Measurements from ENCODE around the gene CATSPER4.

Gene CATSPER4

DNA sequence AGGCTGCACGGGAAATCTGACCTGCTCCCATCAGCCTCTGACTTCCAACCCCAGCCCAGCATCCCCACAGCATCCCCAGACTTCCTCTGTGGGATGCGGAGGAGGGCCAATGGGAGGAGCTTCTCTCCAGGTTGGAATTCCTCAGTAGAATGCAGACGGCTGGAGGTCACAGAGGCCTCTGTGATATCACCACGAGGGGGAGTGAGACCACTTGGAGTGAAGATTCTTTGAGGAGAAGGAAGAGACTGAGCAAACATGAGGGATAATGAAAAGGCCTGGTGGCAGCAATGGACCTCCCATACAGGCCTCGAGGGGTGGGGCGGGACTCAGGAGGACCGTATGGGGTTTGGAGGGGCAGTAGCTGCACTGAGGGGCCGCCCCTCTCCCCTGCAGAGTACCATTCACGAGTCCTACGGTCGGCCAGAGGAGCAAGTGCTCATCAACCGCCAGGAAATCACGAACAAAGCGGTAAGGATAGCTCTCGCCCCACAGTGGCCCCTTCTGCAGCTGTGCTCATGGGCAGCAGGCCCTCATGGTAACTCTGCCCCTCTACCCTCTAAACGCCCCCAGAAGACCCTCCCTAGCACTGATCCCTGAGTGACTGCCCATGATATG lies at the start of gene CATSPER4:
TSS of gene CATSPER4 (plus strand) at position 230 of the 615 bp plus-strand sequence. CDS start at position 256, 26 bp downstream.
- H3K27me3 ChIP-seq (ENCODE audit: low read depth): no peaks in the 10 kb centered on the region
- in situ Hi-C loops (cut with MboI; ENCODE audit: low sequenced_read_pairs): no loop called here
- H3K36me3 ChIP-seq (replicated peaks): no peaks in the 10 kb centered on the region
- H3K4me3 ChIP-seq: no peak within 1 kb of the TSS
- DNase-seq (ENCODE audit: low spot score in 2 of 2): peak; percentile 34 to 66
- H3K9me3 ChIP-seq: no peaks in the 10 kb centered on the region
- no peaks in the 10 kb centered on the region for H3K4me1 ChIP-seq

DNA sequence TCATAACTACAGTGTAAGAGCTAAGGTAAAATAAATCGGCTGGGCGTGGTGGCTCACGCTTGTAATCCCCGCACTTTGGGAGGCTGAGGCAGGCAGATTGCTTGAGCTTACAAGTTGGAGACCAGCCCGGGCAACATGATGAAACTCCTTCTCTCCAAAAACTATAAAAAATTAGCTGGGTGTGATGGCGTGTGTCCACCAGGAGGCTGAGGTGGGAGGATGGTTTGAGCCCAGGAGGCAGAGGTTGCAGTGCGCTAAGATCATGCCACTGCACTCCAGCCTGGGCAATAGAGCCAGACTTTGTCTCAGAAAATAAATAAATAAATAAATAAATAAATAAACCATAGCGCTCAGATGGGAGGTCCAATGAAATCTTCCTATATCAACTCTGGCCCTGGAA lies 48.2 kb upstream of the CATSPER4 start:
- Histone ChIP-seq H3K4me3 (no peak overlapping the region), H3K9me3 (no peaks in the 10 kb centered on the region), H3K27me3 (ENCODE audit: low read depth) (no peaks in the 10 kb centered on the region), H3K36me3 (replicated peaks) (no peaks in the 10 kb centered on the region), H3K4me1 (no peaks in the 10 kb centered on the region)
- in situ Hi-C loops (cut with MboI; ENCODE audit: low sequenced_read_pairs): no loop called here
- no peak for DNase-seq (ENCODE audit: low spot score in 2 of 2)

DNA sequence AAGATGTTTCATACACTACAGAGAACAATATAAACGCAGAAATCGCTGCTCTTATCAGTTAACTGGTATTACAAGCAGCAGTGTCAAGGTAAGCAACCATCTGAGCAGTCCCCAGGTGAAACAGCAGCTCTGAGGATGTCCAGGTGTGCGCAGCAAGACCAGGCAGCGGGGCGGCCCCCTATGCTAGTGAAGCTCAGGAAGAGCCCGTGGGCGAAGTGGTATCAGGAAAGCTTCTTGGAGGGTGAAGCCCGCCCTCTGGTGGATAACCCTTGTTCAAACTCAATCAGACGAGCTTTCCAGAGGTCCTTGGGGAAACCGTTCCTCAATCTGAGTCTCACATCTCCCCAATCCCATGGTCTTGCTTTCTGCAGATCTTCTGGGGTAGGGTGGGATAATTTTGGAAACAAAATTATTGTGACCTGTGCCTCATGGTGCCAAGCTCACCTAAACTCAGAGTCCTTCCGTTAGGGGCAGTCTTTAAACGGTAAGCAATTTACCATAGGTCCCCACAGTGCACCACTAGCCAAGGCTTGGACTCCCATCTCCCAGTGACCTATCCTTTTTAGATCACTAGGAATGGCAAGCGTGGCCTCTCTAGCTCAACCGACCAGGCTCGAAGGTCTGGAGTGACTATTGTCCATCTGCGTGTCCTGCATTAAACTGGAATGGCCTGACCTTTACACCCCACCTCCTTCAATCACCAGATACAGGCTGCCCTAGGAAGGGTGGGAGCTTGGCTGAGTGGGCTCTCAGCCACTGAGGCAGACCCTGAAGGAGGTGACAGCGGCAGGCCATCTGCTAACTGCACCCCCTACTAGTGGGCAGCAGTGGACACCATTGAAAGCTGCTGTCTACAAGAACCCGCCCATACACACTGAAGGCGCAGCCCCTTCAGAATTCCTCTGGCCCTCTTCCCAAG lies 45.1 kb upstream of the CATSPER4 start:
- H3K9me3 ChIP-seq: no peaks in the 10 kb centered on the region
- no peak overlapping the region for H3K4me3 ChIP-seq
- no peaks in the 10 kb centered on the region for H3K36me3 ChIP-seq (replicated peaks)
- in situ Hi-C loops (cut with MboI; ENCODE audit: low sequenced_read_pairs): loop anchor here (5.0 kb wide), 1 partner anchor 38 kb away; no protein-coding TSS in a partner anchor
- 0 out of 2 replicates have a peak, but pooled peaks cover 2% of the 10 kb centered on the region for H3K27me3 ChIP-seq (ENCODE audit: low read depth)
- peak; percentile 84 to 88 for DNase-seq (ENCODE audit: low spot score in 2 of 2)
- H3K4me1 ChIP-seq: no peaks in the 10 kb centered on the region

DNA sequence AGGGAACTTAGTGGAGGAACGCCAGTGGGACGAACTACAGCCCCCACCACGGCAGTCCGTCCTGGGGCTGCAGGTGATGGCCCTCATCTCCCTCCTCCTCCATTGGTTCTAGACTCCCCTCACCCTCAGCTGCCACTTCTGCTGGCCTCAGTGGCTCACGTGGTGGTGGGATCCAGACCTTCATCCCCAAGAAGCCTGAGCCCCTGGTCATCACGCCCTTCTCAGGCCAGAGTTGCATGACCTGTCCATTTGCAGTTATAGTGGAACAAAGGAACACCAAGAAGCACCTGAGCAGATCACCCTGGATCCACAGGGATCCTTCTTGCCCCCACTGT lies 44.5 kb upstream of the CATSPER4 start:
- no peak for DNase-seq (ENCODE audit: low spot score in 2 of 2)
- 0 out of 2 replicates have a peak, but pooled peaks cover 2% of the 10 kb centered on the region for H3K27me3 ChIP-seq (ENCODE audit: low read depth)
- H3K9me3 ChIP-seq: no peaks in the 10 kb centered on the region
- H3K4me1 ChIP-seq: no peaks in the 10 kb centered on the region
- no peak overlapping the region for H3K4me3 ChIP-seq
- in situ Hi-C loops (cut with MboI; ENCODE audit: low sequenced_read_pairs): loop anchor here (5.0 kb wide), 1 partner anchor 39 kb away; no protein-coding TSS in a partner anchor
- no peaks in the 10 kb centered on the region for H3K36me3 ChIP-seq (replicated peaks)

DNA sequence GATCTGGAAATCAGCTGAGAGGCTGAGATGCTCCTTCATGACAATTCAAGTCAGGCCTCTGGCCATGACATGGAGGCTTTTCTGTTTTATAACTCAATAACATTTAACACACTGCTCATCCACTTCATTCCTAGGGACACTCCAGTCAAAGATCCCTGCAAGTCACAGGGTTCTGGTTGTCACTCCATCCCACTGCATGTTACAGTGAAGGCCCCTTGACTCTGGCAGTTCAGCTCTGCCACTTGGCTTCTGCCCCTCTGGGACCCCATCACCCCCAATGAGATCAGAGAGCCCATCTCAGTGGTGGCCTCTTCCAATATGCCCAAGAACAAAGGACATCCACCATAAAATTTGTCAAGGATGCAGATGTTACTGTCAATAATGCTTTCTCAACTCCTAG lies 41.5 kb upstream of the CATSPER4 start:
- 0 out of 2 replicates have a peak, but pooled peaks cover 2% of the 10 kb centered on the region for H3K27me3 ChIP-seq (ENCODE audit: low read depth)
- no peaks in the 10 kb centered on the region for H3K4me1 ChIP-seq
- peak in 1 of 2 experiments; percentile 1 for DNase-seq (ENCODE audit: low spot score in 2 of 2)
- no peak overlapping the region for H3K4me3 ChIP-seq
- H3K36me3 ChIP-seq (replicated peaks): no peaks in the 10 kb centered on the region
- in situ Hi-C loops (cut with MboI; ENCODE audit: low sequenced_read_pairs): loop anchor here (5.0 kb wide), 1 partner anchor 42 kb away; no protein-coding TSS in a partner anchor
- no peaks in the 10 kb centered on the region for H3K9me3 ChIP-seq

DNA sequence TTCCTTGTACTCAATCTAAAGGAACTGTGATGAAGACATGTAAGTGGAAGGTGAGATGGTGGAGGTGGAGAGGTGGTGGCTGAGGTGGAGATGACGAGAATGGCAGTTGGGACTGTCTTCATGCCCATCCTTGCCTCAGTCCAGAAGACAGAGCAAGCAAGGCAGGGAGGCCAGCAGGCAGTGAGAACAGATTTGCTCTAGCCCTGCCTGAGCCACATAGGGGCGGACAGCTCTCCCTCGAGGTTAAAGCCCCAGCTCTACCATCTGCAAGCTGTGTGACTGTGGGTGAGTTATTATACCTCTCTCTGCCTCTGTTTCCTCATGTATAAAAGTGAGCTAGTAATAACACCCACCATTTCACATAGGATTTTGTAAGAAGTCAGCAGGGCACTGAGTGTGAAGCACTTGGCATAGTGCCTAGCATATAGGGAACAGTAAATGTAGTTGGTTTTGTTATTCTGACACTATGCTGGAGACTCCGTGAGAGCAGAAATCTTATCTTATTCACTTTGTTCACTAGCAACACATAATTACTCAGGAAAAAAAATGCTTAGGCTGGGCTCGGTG lies 36.4 kb upstream of the CATSPER4 start:
- Histone ChIP-seq H3K4me1 (peaks cover 8% of the 10 kb centered on the region), H3K4me3 (no peak overlapping the region), H3K9me3 (no peaks in the 10 kb centered on the region), H3K27me3 (ENCODE audit: low read depth) (0 out of 2 replicates have a peak, but pooled peaks cover 2% of the 10 kb centered on the region), H3K36me3 (replicated peaks) (no peaks in the 10 kb centered on the region)
- in situ Hi-C loops (cut with MboI; ENCODE audit: low sequenced_read_pairs): no loop called here
- no peak for DNase-seq (ENCODE audit: low spot score in 2 of 2)

DNA sequence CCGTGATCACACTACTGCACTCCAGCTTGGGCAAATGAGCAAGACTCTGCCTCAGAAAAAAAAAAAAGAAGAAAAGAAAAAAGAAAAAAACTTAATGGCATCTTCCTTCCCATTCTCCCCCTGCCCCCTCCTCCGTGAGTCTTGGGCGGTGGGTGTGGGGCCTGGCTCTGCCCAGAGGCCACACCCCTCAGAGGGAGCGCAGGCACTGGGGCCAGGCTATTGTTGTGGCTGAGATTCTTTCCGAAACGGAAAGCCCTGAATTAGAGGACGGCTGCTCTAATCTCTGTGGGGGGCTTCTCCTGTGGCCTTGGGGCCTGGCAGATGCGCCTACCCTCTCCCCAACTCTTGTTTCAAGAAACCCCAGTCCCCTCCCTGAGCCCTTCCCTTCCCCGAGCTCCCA lies 35.7 kb upstream of the CATSPER4 start:
- in situ Hi-C loops (cut with MboI; ENCODE audit: low sequenced_read_pairs): loop anchor here (5.0 kb wide), 1 partner anchor 112 kb away; no protein-coding TSS in a partner anchor

DNA sequence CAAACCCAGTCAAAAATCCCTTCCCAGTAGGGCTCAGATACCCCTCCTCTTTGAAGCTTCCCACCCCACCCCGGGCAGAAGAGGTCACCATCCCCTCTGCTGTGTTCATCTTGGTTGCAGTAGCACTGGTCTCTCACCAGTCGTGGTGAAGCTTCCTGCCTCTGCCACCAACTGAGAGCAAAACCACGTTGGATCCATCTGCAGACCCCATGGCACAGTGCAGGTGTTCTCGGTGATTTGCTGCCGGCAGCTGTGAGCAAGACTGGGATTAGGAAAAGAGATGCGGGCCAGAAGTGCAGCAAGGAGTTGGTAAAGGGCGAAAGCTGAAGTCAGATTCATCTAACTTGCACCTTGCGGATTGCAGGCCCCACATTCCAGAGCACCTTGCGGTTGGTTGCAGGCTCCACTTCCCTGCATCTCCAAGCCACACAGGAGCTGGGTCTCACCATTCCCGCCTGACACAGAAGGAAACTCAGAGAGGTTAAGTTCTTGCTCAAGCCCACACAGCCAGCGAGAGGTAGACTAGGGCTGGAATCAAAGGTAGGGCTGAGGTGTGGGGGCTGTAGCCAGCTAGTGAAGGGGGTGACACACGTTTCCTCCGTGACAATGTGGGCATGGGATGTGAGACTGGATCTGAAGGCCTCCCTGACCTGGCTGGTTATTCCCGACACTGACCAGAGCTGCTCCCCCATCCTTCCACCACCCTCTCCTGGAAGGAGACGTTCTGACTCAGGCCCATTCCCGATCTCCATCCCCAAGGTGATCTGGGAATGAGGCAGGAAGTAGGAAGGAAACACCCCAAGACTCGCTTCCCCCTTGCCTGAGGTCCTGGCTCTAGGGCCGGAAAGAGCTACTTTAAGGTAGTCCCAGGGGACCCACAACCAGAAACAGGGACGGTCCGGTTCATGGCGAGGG lies 34.8 kb upstream of the CATSPER4 start:
- Histone ChIP-seq H3K36me3 (replicated peaks) (no peaks in the 10 kb centered on the region), H3K27me3 (ENCODE audit: low read depth) (no peaks in the 10 kb centered on the region), H3K4me3 (no peak overlapping the region), H3K4me1 (peaks cover 8% of the 10 kb centered on the region), H3K9me3 (no peaks in the 10 kb centered on the region)
- no peak for DNase-seq (ENCODE audit: low spot score in 2 of 2)
- in situ Hi-C loops (cut with MboI; ENCODE audit: low sequenced_read_pairs): loop anchor here (5.0 kb wide), 1 partner anchor 113 kb away; no protein-coding TSS in a partner anchor

More for the DNA sequence above, 35.7 kb upstream of the CATSPER4 start:
- Histone ChIP-seq H3K27me3 (ENCODE audit: low read depth) (0 out of 2 replicates have a peak, but pooled peaks cover 2% of the 10 kb centered on the region), H3K9me3 (no peaks in the 10 kb centered on the region), H3K4me3 (no peak overlapping the region), H3K36me3 (replicated peaks) (no peaks in the 10 kb centered on the region), H3K4me1 (peaks cover 8% of the 10 kb centered on the region)
- peak in 1 of 2 experiments; percentile 48 for DNase-seq (ENCODE audit: low spot score in 2 of 2)

DNA sequence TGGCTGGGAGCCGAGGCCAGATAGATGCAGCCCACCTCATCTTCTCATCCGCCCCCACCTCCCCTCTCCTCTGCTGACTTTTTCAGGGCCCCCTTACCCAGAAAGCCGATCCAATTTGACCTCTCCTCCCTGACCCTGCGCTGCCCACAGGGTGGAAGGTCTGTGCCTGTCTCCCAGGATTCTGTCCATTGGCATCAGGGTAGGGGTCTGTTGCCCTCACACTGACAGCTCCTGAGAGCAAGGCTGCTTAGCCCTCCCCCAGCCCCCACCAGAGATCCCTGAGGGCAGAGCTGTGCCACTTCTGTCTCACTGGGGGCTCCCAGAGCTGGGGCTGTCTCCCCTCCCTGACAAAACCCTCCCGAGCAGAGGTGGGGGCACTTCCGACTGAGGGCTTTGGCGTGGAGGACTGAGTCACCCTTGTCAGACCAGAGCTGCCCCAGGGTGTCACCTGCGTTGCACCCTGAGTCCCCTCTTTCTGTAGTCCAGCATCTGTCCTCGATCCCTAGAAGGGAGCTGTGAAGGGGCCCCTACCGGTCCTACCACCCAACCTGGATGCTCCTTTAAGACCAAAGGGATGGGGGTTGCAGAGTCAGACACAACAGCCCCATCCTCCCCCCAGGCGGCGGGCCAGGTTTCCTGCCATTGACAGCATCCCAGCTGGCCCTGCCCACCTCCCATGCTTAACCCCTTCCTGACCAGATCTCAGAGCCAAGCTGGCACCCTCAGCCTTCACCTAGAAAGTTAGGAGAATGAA lies 33.9 kb upstream of the CATSPER4 start:
- in situ Hi-C loops (cut with MboI; ENCODE audit: low sequenced_read_pairs): loop anchor here (5.0 kb wide), 1 partner anchor 114 kb away; no protein-coding TSS in a partner anchor
- peak in 1 of 2 experiments; percentile 50 for DNase-seq (ENCODE audit: low spot score in 2 of 2)
- Histone ChIP-seq H3K27me3 (ENCODE audit: low read depth) (no peaks in the 10 kb centered on the region), H3K36me3 (replicated peaks) (no peaks in the 10 kb centered on the region), H3K4me3 (no peak overlapping the region), H3K4me1 (peaks cover 11% of the 10 kb centered on the region), H3K9me3 (no peaks in the 10 kb centered on the region)

DNA sequence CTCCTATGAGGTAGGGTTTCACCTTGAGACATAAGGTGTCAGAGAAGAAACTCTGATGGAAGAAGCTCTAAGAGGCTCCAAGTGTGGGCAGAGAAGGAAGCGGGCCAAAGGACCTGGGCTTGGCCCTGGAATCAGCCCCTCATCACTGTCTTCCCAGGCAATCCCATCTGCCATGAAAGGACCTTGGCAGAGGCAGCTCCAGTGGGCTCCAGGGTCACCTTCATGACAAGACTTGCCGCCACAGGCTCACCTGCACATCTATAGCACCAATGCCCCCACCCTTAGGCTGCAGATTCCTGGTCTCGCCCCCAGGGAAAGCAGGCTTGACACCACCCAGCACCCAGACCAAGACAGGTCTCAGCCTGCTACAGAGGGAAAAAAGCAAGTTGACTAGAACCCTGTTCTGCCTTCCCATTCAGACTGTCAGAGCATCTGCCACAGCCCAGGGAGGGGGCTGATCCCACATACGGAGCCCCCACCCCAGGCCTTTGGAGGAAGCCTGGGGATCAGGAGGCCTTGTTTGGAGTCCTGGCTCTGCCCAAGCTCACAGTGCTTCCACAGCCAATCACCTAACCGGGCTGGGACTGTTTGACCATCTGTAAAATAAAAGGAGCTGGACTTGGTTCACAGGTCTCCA lies 32.0 kb upstream of the CATSPER4 start:
- Histone ChIP-seq H3K27me3 (ENCODE audit: low read depth) (no peaks in the 10 kb centered on the region), H3K4me1 (peaks cover 16% of the 10 kb centered on the region), H3K9me3 (no peaks in the 10 kb centered on the region), H3K4me3 (no peak overlapping the region), H3K36me3 (replicated peaks) (no peaks in the 10 kb centered on the region)
- in situ Hi-C loops (cut with MboI; ENCODE audit: low sequenced_read_pairs): loop anchor here (5.0 kb wide), 1 partner anchor 116 kb away; no protein-coding TSS in a partner anchor
- no peak for DNase-seq (ENCODE audit: low spot score in 2 of 2)

DNA sequence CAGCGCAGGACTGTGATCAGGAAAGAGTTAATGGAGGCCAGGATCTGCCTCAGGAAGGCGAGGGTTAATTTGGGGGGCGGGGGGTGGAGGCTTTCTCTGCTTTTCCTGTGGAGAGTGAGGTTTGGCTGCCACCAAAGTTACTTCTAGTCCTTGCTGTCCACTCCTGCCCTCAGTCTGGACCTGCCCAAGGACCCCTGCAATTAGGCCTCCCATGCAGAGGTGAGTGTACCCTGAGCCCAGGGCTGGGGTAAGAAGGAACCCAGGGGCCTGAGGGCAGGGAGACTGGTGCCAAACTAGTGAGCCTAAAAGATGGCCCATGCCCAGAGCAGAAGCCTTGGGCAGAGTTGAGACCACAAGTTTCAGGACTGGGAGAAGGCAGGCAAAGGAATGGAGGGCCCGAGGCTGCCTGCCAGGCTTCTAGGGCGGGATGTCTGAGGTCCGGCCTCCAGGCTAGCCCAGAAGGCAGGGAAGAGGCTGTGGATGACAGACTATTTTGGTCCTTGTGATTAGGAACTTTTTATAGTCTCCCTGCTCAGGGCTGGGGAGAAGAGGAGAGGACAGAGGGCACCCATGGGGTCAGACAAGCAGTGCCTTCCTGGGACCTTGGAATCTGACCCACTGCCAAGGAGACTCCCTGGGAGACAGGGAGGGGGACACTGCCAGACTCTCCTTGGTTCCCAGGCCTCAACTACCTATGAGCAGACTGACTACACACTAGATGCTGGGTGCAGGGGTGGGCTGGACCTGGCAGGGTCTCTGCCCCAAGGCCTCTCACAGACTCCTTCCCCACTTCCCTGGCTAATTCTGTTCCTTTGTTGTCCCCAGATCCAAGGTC lies 31.3 kb upstream of the CATSPER4 start, which contains the start of gene FAM110D:
TSS of gene FAM110D (plus strand) at position 172 of the 835 bp plus-strand sequence. CDS start 2,213 bp downstream, outside the sequence.
- H3K27me3 ChIP-seq (ENCODE audit: low read depth): no peaks in the 10 kb centered on the region
- in situ Hi-C loops (cut with MboI; ENCODE audit: low sequenced_read_pairs): loop anchor here (5.0 kb wide), 1 partner anchor 117 kb away; no protein-coding TSS in a partner anchor
- no peak for DNase-seq (ENCODE audit: low spot score in 2 of 2)
- peaks cover 19% of the 10 kb centered on the region for H3K4me1 ChIP-seq
- H3K9me3 ChIP-seq: no peaks in the 10 kb centered on the region
- H3K4me3 ChIP-seq: no peak within 1 kb of the TSS
- H3K36me3 ChIP-seq (replicated peaks): no peaks in the 10 kb centered on the region

Measured in HAP-1 (cell line).